ENCODE results near the gene DMPK.

The DMPK gene

GRCh38 chr19:45820413-45821102 lies 38.3 kb upstream of the DMPK start:
- H3K36me3 ChIP-seq (replicated peaks; ENCODE audit: low read depth, low read length): peaks cover 68% of the 10 kb centered on the region
- H3K9me3 ChIP-seq (ENCODE audit: insufficient read depth, low read length): no peaks in the 10 kb centered on the region
- no peak overlapping the region for H2AFZ ChIP-seq (ENCODE audit: low read depth, low read length)
- no peak overlapping the region for H3K4me3 ChIP-seq (ENCODE audit: low read length)
- H3K27ac ChIP-seq (ENCODE audit: low read length): no peak overlapping the region
- no peak overlapping the region for H3K4me2 ChIP-seq (ENCODE audit: low read length)
- no peaks in the 10 kb centered on the region for H3K79me2 ChIP-seq (ENCODE audit: low read length)
- H4K20me1 ChIP-seq (ENCODE audit: insufficient read depth, low read length): 0 out of 2 replicates have a peak, but pooled peaks cover 4% of the 10 kb centered on the region
- no peak for TF ChIP-seq CTCF (IDR thresholded peaks at IDR 0.05; ENCODE audit: low read depth, low read length)
- no peak for TF ChIP-seq EZH2phosphoT487 (IDR thresholded peaks at IDR 0.05; ENCODE audit: low read depth)
- H3K4me1 ChIP-seq (ENCODE audit: low read length): peaks cover 3% of the 10 kb centered on the region; the same call in 1 of the 2 replicates
- no peak overlapping the region for H3K9ac ChIP-seq (ENCODE audit: low read length)
- no peaks in the 10 kb centered on the region for H3K27me3 ChIP-seq (ENCODE audit: low read depth, low read length)

- no peaks in the 10 kb centered on the region for H3K9me3 ChIP-seq (ENCODE audit: insufficient read depth, low read length)
- peaks cover 64% of the 10 kb centered on the region for H3K36me3 ChIP-seq (replicated peaks; ENCODE audit: low read depth, low read length)
- no peaks in the 10 kb centered on the region for H3K79me2 ChIP-seq (ENCODE audit: low read length)
- H3K4me2 ChIP-seq (ENCODE audit: low read length): no peak overlapping the region
- H3K27me3 ChIP-seq (ENCODE audit: low read depth, low read length): no peaks in the 10 kb centered on the region
- no peak overlapping the region for H3K9ac ChIP-seq (ENCODE audit: low read length)
- H3K27ac ChIP-seq (ENCODE audit: low read length): no peak overlapping the region
- H4K20me1 ChIP-seq (ENCODE audit: insufficient read depth, low read length): 0 out of 2 replicates have a peak, but pooled peaks cover 4% of the 10 kb centered on the region
- H2AFZ ChIP-seq (ENCODE audit: low read depth, low read length): no peak overlapping the region
- TF ChIP-seq CTCF (IDR thresholded peaks at IDR 0.05; ENCODE audit: low read depth, low read length) (no peak), EZH2phosphoT487 (IDR thresholded peaks at IDR 0.05; ENCODE audit: low read depth) (no peak)
- peaks cover 3% of the 10 kb centered on the region; the same call in 1 of the 2 replicates for H3K4me1 ChIP-seq (ENCODE audit: low read length)
- H3K4me3 ChIP-seq (ENCODE audit: low read length): no peak overlapping the region
These were observed 37.5 kb upstream of the DMPK start for GRCh38 chr19:45819769-45820168.

GRCh38 chr19:45817725-45818301 lies 35.5 kb upstream of the DMPK start:
- no peak overlapping the region for H3K4me2 ChIP-seq (ENCODE audit: low read length)
- TF ChIP-seq EZH2phosphoT487 (IDR thresholded peaks at IDR 0.05; ENCODE audit: low read depth): no peak
- no peak for TF ChIP-seq CTCF (IDR thresholded peaks at IDR 0.05; ENCODE audit: low read depth, low read length)
- H3K9ac ChIP-seq (ENCODE audit: low read length): no peak overlapping the region
- no peak overlapping the region for H2AFZ ChIP-seq (ENCODE audit: low read depth, low read length)
- H3K79me2 ChIP-seq (ENCODE audit: low read length): no peaks in the 10 kb centered on the region
- 0 out of 2 replicates have a peak, but pooled peaks cover 4% of the 10 kb centered on the region for H4K20me1 ChIP-seq (ENCODE audit: insufficient read depth, low read length)
- no peaks in the 10 kb centered on the region for H3K9me3 ChIP-seq (ENCODE audit: insufficient read depth, low read length)
- H3K36me3 ChIP-seq (replicated peaks; ENCODE audit: low read depth, low read length): peaks cover 50% of the 10 kb centered on the region
- no peaks in the 10 kb centered on the region for H3K27me3 ChIP-seq (ENCODE audit: low read depth, low read length)
- H3K4me1 ChIP-seq (ENCODE audit: low read length): peaks cover 3% of the 10 kb centered on the region; the same call in 1 of the 2 replicates
- no peak overlapping the region for H3K4me3 ChIP-seq (ENCODE audit: low read length)
- 0 out of 2 replicates have a peak overlapping the region, but pooled peaks have one; percentile 3 for H3K27ac ChIP-seq (ENCODE audit: low read length)

- no peak for TF ChIP-seq EZH2phosphoT487 (IDR thresholded peaks at IDR 0.05; ENCODE audit: low read depth)
- peak; percentile 93 for TF ChIP-seq CTCF (IDR thresholded peaks at IDR 0.05; ENCODE audit: low read depth, low read length)
- H3K4me3 ChIP-seq (ENCODE audit: low read length): no peak overlapping the region
- H3K4me1 ChIP-seq (ENCODE audit: low read length): peaks cover 3% of the 10 kb centered on the region; the same call in 1 of the 2 replicates
- 0 out of 2 replicates have a peak, but pooled peaks cover 4% of the 10 kb centered on the region for H4K20me1 ChIP-seq (ENCODE audit: insufficient read depth, low read length)
- no peaks in the 10 kb centered on the region for H3K79me2 ChIP-seq (ENCODE audit: low read length)
- H3K36me3 ChIP-seq (replicated peaks; ENCODE audit: low read depth, low read length): peaks cover 43% of the 10 kb centered on the region
- no peaks in the 10 kb centered on the region for H3K9me3 ChIP-seq (ENCODE audit: insufficient read depth, low read length)
- H3K27me3 ChIP-seq (ENCODE audit: low read depth, low read length): no peaks in the 10 kb centered on the region
- H3K4me2 ChIP-seq (ENCODE audit: low read length): no peak overlapping the region
- H3K9ac ChIP-seq (ENCODE audit: low read length): no peak overlapping the region
- 0 out of 2 replicates have a peak overlapping the region, but pooled peaks have one; percentile 3 for H3K27ac ChIP-seq (ENCODE audit: low read length)
- H2AFZ ChIP-seq (ENCODE audit: low read depth, low read length): no peak overlapping the region
These were observed 34.9 kb upstream of the DMPK start for GRCh38 chr19:45817010-45817724.
